BJ (cell line): ENCODE measurements around the gene CCNB2. TPM values are rescaled to one million over a fixed set of nuclear protein-coding genes. Genes with fewer than 3 reads are reported as not detected.
"Not testable (repeated sequence)": the region's sequence is repeated elsewhere in the genome, so short reads cannot be mapped to it uniquely, and the experiment has no call there.

Source experiments
- CTCF ChIA-PET: fragments of 350-600 bp; formaldehyde crosslinking; extraction: SDS; loops from one replicate; lab custom pipeline; 2021; ENCODE audit warnings: antibody characterized with exemption, inconsistent platforms; lab: Yijun Ruan, JAX
- POLR2A ChIA-PET: fragments of 300-600 bp; sonication (Branson Sonifier 250); formaldehyde crosslinking; extraction: SDS; loops from one replicate; lab custom pipeline; 2021; ENCODE audit warnings: antibody characterized with exemption; lab: Charles Lee
- DNase-seq: peaks from one replicate; pipeline ENCODE4 v3.0.0-alpha.2; 2011; ENCODE audit warnings: low read depth
- H3K27me3 ChIP-seq: 2 replicates; pipeline ENCODE4 v1.6.0; 2011; ENCODE audit warnings: low read length; ENCODE audit not compliant: control insufficient read depth, insufficient read depth
- H3K36me3 ChIP-seq: 2 replicates; pipeline ENCODE4 v1.5.1; 2011; ENCODE audit warnings: low read length; ENCODE audit not compliant: control insufficient read depth, insufficient read depth
- H3K4me3 ChIP-seq: 2 replicates; pipeline ENCODE4 v1.5.1; 2011; ENCODE audit warnings: low read depth, mild to moderate bottlenecking, control low read depth, low read length
- CTCF ChIP-seq: IDR thresholded peaks from 2 replicates; pipeline ENCODE4 v1.5.1; 2011; ENCODE audit warnings: low read depth, mild to moderate bottlenecking, control low read depth, inconsistent platforms, low read length, moderate library complexity; ENCODE audit not compliant: insufficient read depth
- polyA plus RNA-seq: library from polyadenylated mRNA; depleted of rRNA; stranded (reverse); fragments of >200 nt; gene quantifications from 2 replicates; pipeline ENCODE4 v1.2.3, GENCODE V29; 2011

The CCNB2 gene
- polyA plus RNA-seq, 1 experiment: 33.5 TPM

GRCh38 chr15:59157396-59157795 lies 52.5 kb downstream of the CCNB2 start:
- Histone ChIP-seq H3K4me3 (no peak overlapping the region), H3K36me3 (peaks cover 31% of the 10 kb centered on the region), H3K27me3 (no peaks in the 10 kb centered on the region)
- DNase-seq: no peak
- ChIA-PET CTCF (no interaction called here), POLR2A (no interaction called here)
- no peak for TF ChIP-seq CTCF

- no peak for TF ChIP-seq CTCF
- POLR2A ChIA-PET: no interaction called here
- Histone ChIP-seq H3K36me3 (peaks cover 28% of the 10 kb centered on the region), H3K27me3 (no peaks in the 10 kb centered on the region), H3K4me3 (no peak overlapping the region)
- no peak for DNase-seq
- CTCF ChIA-PET: no interaction called here
These were observed 53.1 kb downstream of the CCNB2 start for GRCh38 chr15:59157840-59158700.

- TF ChIP-seq CTCF: no peak
- DNase-seq: no peak
- POLR2A ChIA-PET: no interaction called here
- Histone ChIP-seq H3K4me3 (no peak overlapping the region), H3K36me3 (peaks cover 28% of the 10 kb centered on the region), H3K27me3 (no peaks in the 10 kb centered on the region)
- CTCF ChIA-PET: no interaction called here
These were observed 53.7 kb downstream of the CCNB2 start for GRCh38 chr15:59158701-59159034.

- DNase-seq: no peak
- no peak for TF ChIP-seq CTCF
- no peaks in the 10 kb centered on the region for H3K27me3 ChIP-seq
- H3K36me3 ChIP-seq: peaks cover 26% of the 10 kb centered on the region
- ChIA-PET POLR2A (no interaction called here), CTCF (no interaction called here)
- no peak overlapping the region for H3K4me3 ChIP-seq
These were observed 54.3 kb downstream of the CCNB2 start for GRCh38 chr15:59159210-59159609.

GRCh38 chr15:59160880-59161593 lies 56.1 kb downstream of the CCNB2 start:
- Histone ChIP-seq H3K36me3 (peaks cover 24% of the 10 kb centered on the region), H3K4me3 (no peak overlapping the region), H3K27me3 (no peaks in the 10 kb centered on the region)
- DNase-seq: no peak
- POLR2A ChIA-PET: no interaction called here
- CTCF ChIA-PET: interaction anchor here (0.9 to 1.0 kb wide), 3 partner anchors 9 to 311 kb away, joined by 3 to 4 read pairs (median 3); no protein-coding TSS in a partner anchor
- TF ChIP-seq CTCF: peak; percentile 54

GRCh38 chr15:59162080-59162479 lies 57.1 kb downstream of the CCNB2 start:
- CTCF ChIA-PET: interaction anchor here (0.8 to 1.4 kb wide), 6 partner anchors 8 to 310 kb away, joined by 3 to 5 read pairs (median 3); no protein-coding TSS in a partner anchor
- DNase-seq, H3K4me3 ChIP-seq, H3K27me3 ChIP-seq, POLR2A ChIA-PET: not testable (repeated sequence)
- peaks cover 22% of the 10 kb centered on the region for H3K36me3 ChIP-seq
